Osteocyte (in vitro differentiated cells): ENCODE measurements around the gene CCDC107. TPM values are rescaled to one million over a fixed set of nuclear protein-coding genes. Genes with fewer than 3 reads are reported as not detected.

Experiments
- DNase-seq: peaks from one replicate; pipeline ENCODE4 v3.0.0; 2021; ENCODE audit warnings: mixed read lengths; ENCODE audit not compliant: unreplicated experiment; ENCODE audit errors: extremely low spot score
- H3K27ac Mint-ChIP-seq: one replicate; pipeline ENCODE4 v1.8.0; 2021; ENCODE audit warnings: mild to moderate bottlenecking, mixed read lengths; ENCODE audit not compliant: unreplicated experiment
- H3K27me3 Mint-ChIP-seq: one replicate; pipeline ENCODE4 v1.8.0; 2021; ENCODE audit warnings: mixed read lengths; ENCODE audit not compliant: unreplicated experiment
- H3K36me3 Mint-ChIP-seq: one replicate; pipeline ENCODE4 v1.8.0; 2021; ENCODE audit warnings: mixed read lengths; ENCODE audit not compliant: unreplicated experiment
- H3K4me1 Mint-ChIP-seq: one replicate; pipeline ENCODE4 v1.8.0; 2021; ENCODE audit warnings: mixed read lengths; ENCODE audit not compliant: unreplicated experiment
- H3K4me3 Mint-ChIP-seq: one replicate; pipeline ENCODE4 v1.8.0; 2021; ENCODE audit warnings: mild to moderate bottlenecking, moderate library complexity, mixed read lengths; ENCODE audit not compliant: unreplicated experiment
- H3K9me3 Mint-ChIP-seq: one replicate; pipeline ENCODE4 v1.8.0; 2021; ENCODE audit warnings: mixed read lengths; ENCODE audit not compliant: unreplicated experiment
- total RNA-seq: library from RNA; stranded (reverse); gene quantifications from 2 replicates; pipeline ENCODE4 v1.2.1, GENCODE V29; 2021
- TF ChIP-seq, protein P1 (sequence below): fragments of 200-600 bp; sonication (generic); IDR thresholded peaks from 2 replicates; pipeline ENCODE4 v1.5.0; 2021; ENCODE audit warnings: antibody characterized with exemption, mild to moderate bottlenecking, moderate library complexity

Gene CCDC107
- total RNA-seq, 1 donor from 2014 or later, result 31.3 TPM

DNA sequence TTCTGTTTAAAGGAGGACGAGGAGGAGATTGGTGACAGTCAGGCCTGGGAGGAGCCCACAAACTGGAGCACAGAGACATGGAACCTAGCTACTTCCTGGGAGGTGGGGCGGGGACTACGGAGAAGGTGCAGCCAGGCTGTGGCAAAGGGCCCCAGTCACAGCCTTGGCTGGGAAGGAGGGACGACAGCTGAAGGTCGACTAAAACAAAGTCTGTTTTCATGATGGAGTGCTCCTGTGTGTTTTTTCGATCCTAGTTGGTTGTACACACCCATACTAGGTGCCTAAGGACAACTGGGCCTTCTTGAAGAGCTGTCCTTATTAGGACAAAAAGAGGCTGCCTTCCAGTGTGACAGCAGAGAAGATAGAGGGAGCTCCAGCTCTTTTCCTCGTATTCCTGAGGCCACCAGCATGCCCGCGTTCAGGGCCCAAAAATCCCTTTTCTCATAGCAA, 2.9 kb downstream of the CCDC107 start:
- Mint-ChIP-seq H3K36me3 (peaks cover 9% of the 10 kb centered on the region), H3K9me3 (no peaks in the 10 kb centered on the region), H3K4me1 (peaks cover 65% of the 10 kb centered on the region), H3K27me3 (no peaks in the 10 kb centered on the region), H3K27ac (peak overlapping the region; percentile 95), H3K4me3 (peak overlapping the region; percentile 52)
- TF ChIP-seq, protein P1, sequence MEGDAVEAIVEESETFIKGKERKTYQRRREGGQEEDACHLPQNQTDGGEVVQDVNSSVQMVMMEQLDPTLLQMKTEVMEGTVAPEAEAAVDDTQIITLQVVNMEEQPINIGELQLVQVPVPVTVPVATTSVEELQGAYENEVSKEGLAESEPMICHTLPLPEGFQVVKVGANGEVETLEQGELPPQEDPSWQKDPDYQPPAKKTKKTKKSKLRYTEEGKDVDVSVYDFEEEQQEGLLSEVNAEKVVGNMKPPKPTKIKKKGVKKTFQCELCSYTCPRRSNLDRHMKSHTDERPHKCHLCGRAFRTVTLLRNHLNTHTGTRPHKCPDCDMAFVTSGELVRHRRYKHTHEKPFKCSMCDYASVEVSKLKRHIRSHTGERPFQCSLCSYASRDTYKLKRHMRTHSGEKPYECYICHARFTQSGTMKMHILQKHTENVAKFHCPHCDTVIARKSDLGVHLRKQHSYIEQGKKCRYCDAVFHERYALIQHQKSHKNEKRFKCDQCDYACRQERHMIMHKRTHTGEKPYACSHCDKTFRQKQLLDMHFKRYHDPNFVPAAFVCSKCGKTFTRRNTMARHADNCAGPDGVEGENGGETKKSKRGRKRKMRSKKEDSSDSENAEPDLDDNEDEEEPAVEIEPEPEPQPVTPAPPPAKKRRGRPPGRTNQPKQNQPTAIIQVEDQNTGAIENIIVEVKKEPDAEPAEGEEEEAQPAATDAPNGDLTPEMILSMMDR, result peak; percentile 78
- no peak for DNase-seq

DNA sequence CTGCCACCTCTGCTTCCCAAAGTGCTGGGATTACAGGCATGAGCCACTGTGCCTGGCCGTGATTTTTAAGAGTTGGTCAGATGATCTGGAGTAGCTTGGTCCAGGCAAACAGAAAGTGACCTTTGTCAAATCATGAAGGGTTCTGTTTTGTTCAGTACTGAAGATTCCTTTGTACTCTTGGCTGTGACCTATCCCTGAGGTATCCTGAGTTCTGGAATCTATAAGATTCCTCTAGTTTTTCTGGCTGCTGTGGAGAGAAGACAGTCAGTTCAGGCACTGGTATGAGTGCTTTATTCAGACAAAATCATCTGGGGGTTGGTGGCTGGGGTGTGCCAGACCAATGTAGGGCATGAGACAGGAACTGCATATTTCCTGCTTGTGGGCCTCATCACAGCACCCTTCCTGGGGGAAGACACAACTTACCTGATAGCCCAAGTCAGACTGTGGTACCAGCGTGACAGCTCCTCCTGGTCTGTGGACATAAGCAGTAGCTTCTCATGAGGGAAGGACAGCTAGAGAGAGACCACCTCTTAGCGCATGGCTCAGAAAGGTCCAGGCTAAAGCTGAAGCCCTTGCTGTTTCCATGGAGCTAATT, 3.8 kb downstream of the CCDC107 start:
- Mint-ChIP-seq H3K27ac (peak overlapping the region; percentile 39), H3K4me1 (peaks cover 68% of the 10 kb centered on the region), H3K36me3 (peaks cover 9% of the 10 kb centered on the region), H3K9me3 (no peaks in the 10 kb centered on the region), H3K4me3 (no peak overlapping the region), H3K27me3 (no peaks in the 10 kb centered on the region)
- TF ChIP-seq, protein P1, result no peak
- no peak for DNase-seq

DNA sequence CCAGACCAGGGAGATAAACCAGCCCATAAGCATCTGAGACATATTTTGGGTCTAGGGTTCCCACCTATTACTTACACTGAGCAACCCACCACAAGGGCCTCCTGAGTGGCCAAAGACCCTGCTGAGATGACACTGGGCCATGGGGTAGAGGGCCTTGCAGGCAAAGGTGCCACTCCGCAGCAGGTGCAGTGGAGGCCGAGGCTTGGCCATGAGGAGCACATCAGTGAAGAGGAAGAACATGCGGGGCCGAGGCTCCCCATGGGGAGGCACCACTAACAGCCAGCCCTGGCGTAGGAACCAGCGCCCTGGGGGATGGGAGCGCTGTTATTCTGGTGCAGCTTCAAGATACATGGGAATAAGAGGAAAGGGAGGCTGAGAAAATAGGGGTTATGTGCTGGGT, 4.3 kb downstream of the CCDC107 start:
- no peaks in the 10 kb centered on the region for H3K9me3 Mint-ChIP-seq
- peaks cover 67% of the 10 kb centered on the region for H3K4me1 Mint-ChIP-seq
- no peak overlapping the region for H3K4me3 Mint-ChIP-seq
- TF ChIP-seq, protein P1, result no peak
- no peaks in the 10 kb centered on the region for H3K27me3 Mint-ChIP-seq
- peaks cover 9% of the 10 kb centered on the region for H3K36me3 Mint-ChIP-seq
- peak overlapping the region; percentile 40 for H3K27ac Mint-ChIP-seq
- no peak for DNase-seq

- H3K4me1 Mint-ChIP-seq, result peaks cover 76% of the 10 kb centered on the region
- H3K36me3 Mint-ChIP-seq, result peaks cover 9% of the 10 kb centered on the region
- H3K27ac Mint-ChIP-seq, result peak within 1 kb of the TSS; percentile 79
- TF ChIP-seq, protein P1, result peak; percentile 46
- H3K27me3 Mint-ChIP-seq, result no peaks in the 10 kb centered on the region
- peak within 1 kb of the TSS; percentile 75 for H3K4me3 Mint-ChIP-seq
- peak; percentile 93 for DNase-seq
- no peaks in the 10 kb centered on the region for H3K9me3 Mint-ChIP-seq
Observed at GRCh38 chr9:35664531-35665470, 6.7 kb downstream of the CCDC107 start, which contains the start of gene ARHGEF39. Gene ARHGEF39, minus strand, starts transcription at chr9:35665195. Its CDS starts 26 bp downstream, at chr9:35665169.

DNA sequence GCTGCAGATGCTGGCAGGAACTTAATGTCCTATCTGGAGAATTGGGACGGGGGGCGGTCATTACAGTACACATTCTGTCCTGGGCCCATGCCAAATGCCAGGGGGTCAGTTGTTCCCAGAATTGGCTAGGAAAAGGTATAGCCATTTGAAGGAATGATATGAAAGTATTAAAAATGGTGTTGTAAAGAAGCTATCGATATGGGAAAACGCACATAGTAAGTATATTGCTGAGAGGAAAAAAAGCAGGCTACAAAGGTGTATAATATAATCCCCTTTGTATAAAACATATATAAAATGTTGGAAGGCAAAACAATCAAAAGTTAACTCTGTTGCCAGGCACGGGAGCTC, 7.4 kb downstream of the CCDC107 start:
- H3K27ac Mint-ChIP-seq, result peak overlapping the region; percentile 79

More for the DNA sequence above, 7.4 kb downstream of the CCDC107 start:
- H3K4me1 Mint-ChIP-seq, result peaks cover 74% of the 10 kb centered on the region
- no peaks in the 10 kb centered on the region for H3K9me3 Mint-ChIP-seq
- TF ChIP-seq, protein P1, result no peak
- DNase-seq, result no peak
- H3K36me3 Mint-ChIP-seq, result peaks cover 5% of the 10 kb centered on the region
- peak overlapping the region; percentile 75 for H3K4me3 Mint-ChIP-seq
- no peaks in the 10 kb centered on the region for H3K27me3 Mint-ChIP-seq
